Natural killer cell (primary cell): ENCODE measurements around the gene CHKA. TPM values are rescaled to one million over a fixed set of nuclear protein-coding genes. Genes with fewer than 3 reads are reported as not detected.

Experiments
- ATAC-seq, 3 donors: fragments of 150-1000 bp in 2 of 3; fragments of 200-7000 bp in 1 of 3; cut with Tn5 transposase; 1 replicate in 1 of 3; 2 replicates in 2 of 3; pipeline ENCODE4 v1.10.0; 2021; ENCODE audit warnings: mild to moderate bottlenecking in 2 of 3, moderate library complexity in 2 of 3
- DNase-seq, 2 donors: peaks; one replicate each; pipeline versions ENCODE4 v3.0.0 to v3.0.0-alpha.2; 2013 to 2021; ENCODE audit warnings: mixed read lengths in 1 of 2
- H3K27ac ChIP-seq: one replicate; pipeline ENCODE4 v1.5.1; 2013; ENCODE audit warnings: mild to moderate bottlenecking, low read length
- H3K27me3 ChIP-seq: one replicate; pipeline ENCODE4 v1.6.1; 2013; ENCODE audit warnings: low read length; ENCODE audit not compliant: control insufficient read depth, insufficient read depth
- H3K36me3 ChIP-seq: one replicate; pipeline ENCODE4 v1.6.1; 2013; ENCODE audit warnings: low read length; ENCODE audit not compliant: control insufficient read depth, insufficient read depth
- H3K4me1 ChIP-seq: one replicate; pipeline ENCODE4 v1.6.1; 2013; ENCODE audit warnings: low read length; ENCODE audit not compliant: control insufficient read depth, insufficient read depth
- H3K4me3 ChIP-seq: one replicate; pipeline ENCODE4 v1.5.1; 2013; ENCODE audit warnings: low read length
- H3K9me3 ChIP-seq: one replicate; pipeline ENCODE4 v1.6.1; 2013; ENCODE audit warnings: low read length; ENCODE audit not compliant: control insufficient read depth, insufficient read depth
- H3K27ac Mint-ChIP-seq, 2 donors: one replicate each; pipeline ENCODE4 v1.8.0; 2022; ENCODE audit warnings: mild to moderate bottlenecking in 2 of 2, mixed read lengths in 2 of 2, moderate library complexity in 1 of 2
- H3K27me3 Mint-ChIP-seq, 2 donors: one replicate each; pipeline ENCODE4 v1.8.0; 2022; ENCODE audit warnings: low read depth in 2 of 2, mixed read lengths in 2 of 2
- H3K36me3 Mint-ChIP-seq: one replicate; pipeline ENCODE4 v1.8.0; 2022; ENCODE audit warnings: mixed read lengths
- H3K4me1 Mint-ChIP-seq, 2 donors: one replicate each; pipeline ENCODE4 v1.8.0; 2022; ENCODE audit warnings: mixed read lengths in 2 of 2
- H3K4me3 Mint-ChIP-seq: one replicate; pipeline ENCODE4 v1.8.0; 2022; ENCODE audit warnings: mild to moderate bottlenecking, moderate library complexity, mixed read lengths
- H3K9me3 Mint-ChIP-seq, 2 donors: one replicate each; pipeline ENCODE4 v1.8.0; 2022; ENCODE audit warnings: mixed read lengths in 2 of 2
- CTCF ChIP-seq: fragments of 200-600 bp; IDR thresholded peaks from one replicate; pipeline ENCODE4 v1.8.0; 2022; ENCODE audit warnings: antibody characterized with exemption
- WGBS: methylation state at CpG from one replicate; pipeline ENCODE4 v1.1.7; 2013; ENCODE audit warnings: missing lambda C conversion rate; ENCODE audit not compliant: insufficient coverage; 5-methylcytosine and 5-hydroxymethylcytosine counted together
- intact Hi-C: fragments of 100-400 bp; cut with micrococcal nuclease; formaldehyde crosslinking; loops from one replicate; pipeline ENCODE4 v1.14.2; 2022
- total RNA-seq, 4 donors: library from RNA; stranded (reverse); fragments of 120-200 nt in 1 of 4; gene quantifications; one replicate each; pipeline versions ENCODE4 v1.2.3 to v1.2.4, GENCODE V29; 2013 to 2022

Gene CHKA
- total RNA-seq, 3 donors from 2014 or later (not counting 1 experiment from before 2014, with no cell fraction given), result 15.8 to 24.6 (median 24.4) TPM

- Histone ChIP-seq H3K27ac (no peak overlapping the region), H3K9me3 (no peaks in the 10 kb centered on the region), H3K4me3 (no peak overlapping the region), H3K36me3 (no peaks in the 10 kb centered on the region), H3K4me1 (peaks cover 54% of the 10 kb centered on the region), H3K27me3 (no peaks in the 10 kb centered on the region)
- DNase-seq (no peak), ATAC-seq (no peak)
- Mint-ChIP-seq H3K4me1 (peaks cover 21 to 26% of the 10 kb centered on the region in 2 donors), H3K4me3 (peak overlapping the region; percentile 21), H3K27ac (peak overlapping the region in 1 of 2 donors; percentile 24), H3K9me3 (no peaks in the 10 kb centered on the region), H3K27me3 (no peaks in the 10 kb centered on the region), H3K36me3 (no peaks in the 10 kb centered on the region)
- intact Hi-C loops, result no loop called here
- no peak for TF ChIP-seq CTCF
- 78% methylated on average over 16 of the region's 16 CpGs for whole genome bisulfite sequencing
These were observed 109.9 kb downstream of the CHKA start for GRCh38 chr11:68011051-68011943.

GRCh38 chr11:68010090-68011041 is 110.8 kb downstream of the CHKA start, which contains the start of gene ALDH3B1:
ALDH3B1 (plus strand) TSS chr11:68010327; CDS start chr11:68015298, 4,971 bp downstream.
- Histone ChIP-seq H3K27ac (peak within 1 kb of the TSS; percentile 47), H3K27me3 (no peaks in the 10 kb centered on the region), H3K4me3 (peak within 1 kb of the TSS; percentile 8), H3K36me3 (no peaks in the 10 kb centered on the region), H3K4me1 (peaks cover 54% of the 10 kb centered on the region), H3K9me3 (no peaks in the 10 kb centered on the region)
- H3K36me3 Mint-ChIP-seq, result no peaks in the 10 kb centered on the region
- no peaks in the 10 kb centered on the region for H3K9me3 Mint-ChIP-seq
- ATAC-seq, result peak; percentile 40 to 75 (median 69)
- peaks cover 21 to 26% of the 10 kb centered on the region in 2 donors for H3K4me1 Mint-ChIP-seq
- H3K4me3 Mint-ChIP-seq, result peak within 1 kb of the TSS; percentile 74
- intact Hi-C loops, result no loop called here
- H3K27ac Mint-ChIP-seq, result peak within 1 kb of the TSS in 1 of 2 donors; percentile 88
- DNase-seq, result no peak
- WGBS, result 49% methylated on average over 33 of the region's 33 CpGs
- no peak for TF ChIP-seq CTCF
- H3K27me3 Mint-ChIP-seq, result no peaks in the 10 kb centered on the region

GRCh38 chr11:68009391-68010089 is 111.6 kb downstream of the CHKA start:
- Histone ChIP-seq H3K27ac (peak overlapping the region; percentile 34), H3K4me1 (peaks cover 58% of the 10 kb centered on the region), H3K36me3 (no peaks in the 10 kb centered on the region), H3K9me3 (no peaks in the 10 kb centered on the region), H3K27me3 (no peaks in the 10 kb centered on the region), H3K4me3 (no peak overlapping the region)
- Mint-ChIP-seq H3K9me3 (no peaks in the 10 kb centered on the region), H3K4me3 (peak overlapping the region; percentile 74), H3K27ac (peak overlapping the region in 1 of 2 donors; percentile 88), H3K4me1 (peaks cover 21 to 32% of the 10 kb centered on the region in 2 donors), H3K36me3 (no peaks in the 10 kb centered on the region), H3K27me3 (no peaks in the 10 kb centered on the region)
- ATAC-seq (peak in 1 of 3 donors; percentile 38), DNase-seq (no peak)
- WGBS, result 50% methylated on average over 10 of the region's 12 CpGs
- intact Hi-C loops, result loop anchor here (10.0 kb wide), 1 partner anchor 195 kb away; no protein-coding TSS in a partner anchor
- TF ChIP-seq CTCF, result no peak
